ENCODE measurements around the gene ZNF407. TPM values are rescaled to one million over a fixed set of nuclear protein-coding genes. Genes with fewer than 3 reads are reported as not detected.

Gene ZNF407
- total RNA-seq, 1 donor from 2014 or later: 9.0 TPM

- no peak overlapping the region for H3K27ac ChIP-seq
- H3K9ac ChIP-seq: no peak overlapping the region
- H3K9me3 ChIP-seq (ENCODE audit: low read depth): no peaks in the 10 kb centered on the region
- peaks cover 10% of the 10 kb centered on the region for H3K9me3 Mint-ChIP-seq
- no peak overlapping the region for H3K4me3 ChIP-seq
- H4K20me1 ChIP-seq (ENCODE audit: low read depth): no peaks in the 10 kb centered on the region
- H3K4me3 Mint-ChIP-seq: no peak overlapping the region
- no peak overlapping the region for H3K4me2 ChIP-seq
- TF ChIP-seq CTCF (IDR thresholded peaks at IDR 0.05): no peak
- TF ChIP-seq EZH2phosphoT487 (IDR thresholded peaks at IDR 0.05): no peak
- TF ChIP-seq EZH2 (IDR thresholded peaks at IDR 0.05): no peak
- H3K36me3 Mint-ChIP-seq: no peaks in the 10 kb centered on the region
- H3K79me2 ChIP-seq (ENCODE audit: low read depth): no peaks in the 10 kb centered on the region
- peaks cover under 1% of the 10 kb centered on the region for H3K4me1 Mint-ChIP-seq
- no peak overlapping the region for H2AFZ ChIP-seq (replicated peaks)
- H3K27ac Mint-ChIP-seq: no peak overlapping the region
- DNase-seq (ENCODE audit: low spot score): no peak
- no peaks in the 10 kb centered on the region for H3K27me3 ChIP-seq
- H3F3A ChIP-seq (ENCODE audit: low read depth): no peaks in the 10 kb centered on the region
- H3K36me3 ChIP-seq: no peaks in the 10 kb centered on the region
- H3K27me3 Mint-ChIP-seq (ENCODE audit: insufficient read depth, low read depth): no peaks in the 10 kb centered on the region
- no peaks in the 10 kb centered on the region for H3K4me1 ChIP-seq
These were observed 162.8 kb downstream of the ZNF407 start for GRCh38 chr18:74760436-74760835.

GRCh38 chr18:74766251-74766650, 168.6 kb downstream of the ZNF407 start:
- Histone ChIP-seq H3K4me1 (no peaks in the 10 kb centered on the region), H2AFZ (replicated peaks) (no peak overlapping the region), H3F3A (ENCODE audit: low read depth) (no peaks in the 10 kb centered on the region), H3K9me3 (ENCODE audit: low read depth) (no peaks in the 10 kb centered on the region), H3K27me3 (no peaks in the 10 kb centered on the region), H3K79me2 (ENCODE audit: low read depth) (no peaks in the 10 kb centered on the region), H3K4me3 (no peak overlapping the region), H3K9ac (no peak overlapping the region), H3K36me3 (no peaks in the 10 kb centered on the region), H3K27ac (no peak overlapping the region), H3K4me2 (no peak overlapping the region), H4K20me1 (ENCODE audit: low read depth) (no peaks in the 10 kb centered on the region)
- TF ChIP-seq CTCF (IDR thresholded peaks at IDR 0.05) (no peak), EZH2 (IDR thresholded peaks at IDR 0.05) (no peak), EZH2phosphoT487 (IDR thresholded peaks at IDR 0.05) (no peak)
- no peaks in the 10 kb centered on the region for H3K27me3 Mint-ChIP-seq (ENCODE audit: insufficient read depth, low read depth)
- no peak overlapping the region for H3K27ac Mint-ChIP-seq
- H3K4me1 Mint-ChIP-seq: peaks cover 3% of the 10 kb centered on the region
- no peak overlapping the region for H3K4me3 Mint-ChIP-seq
- DNase-seq (ENCODE audit: low spot score): no peak
- no peaks in the 10 kb centered on the region for H3K9me3 Mint-ChIP-seq
- H3K36me3 Mint-ChIP-seq: no peaks in the 10 kb centered on the region

- H3K27ac Mint-ChIP-seq: no peak overlapping the region
- Histone ChIP-seq H3K4me3 (no peak overlapping the region), H3K27me3 (no peaks in the 10 kb centered on the region), H3F3A (ENCODE audit: low read depth) (no peaks in the 10 kb centered on the region), H3K4me1 (no peaks in the 10 kb centered on the region), H3K79me2 (ENCODE audit: low read depth) (no peaks in the 10 kb centered on the region), H3K9ac (no peak overlapping the region), H3K9me3 (ENCODE audit: low read depth) (no peaks in the 10 kb centered on the region), H3K27ac (no peak overlapping the region), H3K4me2 (no peak overlapping the region), H4K20me1 (ENCODE audit: low read depth) (no peaks in the 10 kb centered on the region), H2AFZ (replicated peaks) (no peak overlapping the region), H3K36me3 (no peaks in the 10 kb centered on the region)
- H3K4me3 Mint-ChIP-seq: no peak overlapping the region
- no peak for DNase-seq (ENCODE audit: low spot score)
- TF ChIP-seq EZH2phosphoT487 (IDR thresholded peaks at IDR 0.05) (no peak), CTCF (IDR thresholded peaks at IDR 0.05) (no peak), EZH2 (IDR thresholded peaks at IDR 0.05) (no peak)
- H3K36me3 Mint-ChIP-seq: no peaks in the 10 kb centered on the region
- no peaks in the 10 kb centered on the region for H3K9me3 Mint-ChIP-seq
- peaks cover 3% of the 10 kb centered on the region for H3K4me1 Mint-ChIP-seq
- H3K27me3 Mint-ChIP-seq (ENCODE audit: insufficient read depth, low read depth): no peaks in the 10 kb centered on the region
These were observed 170.4 kb downstream of the ZNF407 start for GRCh38 chr18:74768096-74768495.

All from neural progenitor cell (in vitro differentiated cells).